ENCODE results near the gene POLN.
A peak's percentile ranks its signal among the peaks of the same experiment; 100 is the strongest.

Gene POLN

GRCh38 chr4:2262145-2262943 lies 20.4 kb upstream of the POLN start:
- H3K4me3 ChIP-seq (ENCODE audit: low read length) = peak overlapping the region; percentile 60; the same call in 1 of the 2 replicates
- TF ChIP-seq ZNF274 (IDR thresholded peaks at IDR 0.05; ENCODE audit: low read depth, low read length) = no peak

GRCh38 chr4:2261853-2262144 lies 19.9 kb upstream of the POLN start, which contains the start of gene MXD4:
MXD4 (minus strand) TSS chr4:2262109; CDS start chr4:2261980, 129 bp downstream.
- peak within 1 kb of the TSS; percentile 84 for H3K4me3 ChIP-seq (ENCODE audit: low read length)
- no peak for TF ChIP-seq ZNF274 (IDR thresholded peaks at IDR 0.05; ENCODE audit: low read depth, low read length)

GRCh38 chr4:2261110-2261852 lies 19.4 kb upstream of the POLN start:
- TF ChIP-seq ZNF274 (IDR thresholded peaks at IDR 0.05; ENCODE audit: low read depth, low read length) = no peak

GRCh38 chr4:2260344-2261109 lies 18.6 kb upstream of the POLN start:
- H3K4me3 ChIP-seq (ENCODE audit: low read length) = peak overlapping the region; percentile 71
- TF ChIP-seq ZNF274 (IDR thresholded peaks at IDR 0.05; ENCODE audit: low read depth, low read length) = no peak

More at GRCh38 chr4:2261110-2261852, 19.4 kb upstream of the POLN start:
- peak overlapping the region; percentile 84 for H3K4me3 ChIP-seq (ENCODE audit: low read length)

- TF ChIP-seq ZNF274 (IDR thresholded peaks at IDR 0.05; ENCODE audit: low read depth, low read length) = no peak
- H3K4me3 ChIP-seq (ENCODE audit: low read length) = no peak overlapping the region
Measured at GRCh38 chr4:2259541-2260343, 17.8 kb upstream of the POLN start.

- H3K4me3 ChIP-seq (ENCODE audit: low read length) = no peak overlapping the region
- TF ChIP-seq ZNF274 (IDR thresholded peaks at IDR 0.05; ENCODE audit: low read depth, low read length) = no peak
Measured at GRCh38 chr4:2259036-2259540, 17.2 kb upstream of the POLN start.

- TF ChIP-seq ZNF274 (IDR thresholded peaks at IDR 0.05; ENCODE audit: low read depth, low read length) = no peak
- no peak overlapping the region for H3K4me3 ChIP-seq (ENCODE audit: low read length)
Measured at GRCh38 chr4:2258091-2259035, 16.4 kb upstream of the POLN start.

- TF ChIP-seq ZNF274 (IDR thresholded peaks at IDR 0.05; ENCODE audit: low read depth, low read length) = no peak
- no peak overlapping the region for H3K4me3 ChIP-seq (ENCODE audit: low read length)
Measured at GRCh38 chr4:2257361-2258081, 15.6 kb upstream of the POLN start.

GRCh38 chr4:2256781-2257191 lies 14.9 kb upstream of the POLN start:
- no peak for TF ChIP-seq ZNF274 (IDR thresholded peaks at IDR 0.05; ENCODE audit: low read depth, low read length)
- no peak overlapping the region for H3K4me3 ChIP-seq (ENCODE audit: low read length)

GRCh38 chr4:2256156-2256731 lies 14.3 kb upstream of the POLN start:
- H3K4me3 ChIP-seq (ENCODE audit: low read length) = no peak overlapping the region
- TF ChIP-seq ZNF274 (IDR thresholded peaks at IDR 0.05; ENCODE audit: low read depth, low read length) = no peak

GRCh38 chr4:2255501-2256155 lies 13.7 kb upstream of the POLN start:
- TF ChIP-seq ZNF274 (IDR thresholded peaks at IDR 0.05; ENCODE audit: low read depth, low read length) = no peak
- H3K4me3 ChIP-seq (ENCODE audit: low read length) = no peak overlapping the region
